ENCODE measurements around the gene POLG2.
A peak's percentile ranks its signal among the peaks of the same experiment; 100 is the strongest.
"Not testable (repeated sequence)": the region's sequence is repeated elsewhere in the genome, so short reads cannot be mapped to it uniquely, and the experiment has no call there.

POLG2 gene

GRCh38 chr17:64505340-64506200 lies 8.7 kb upstream of the POLG2 start:
- peak; percentile 89 for DNase-seq (ENCODE audit: low spot score)

- DNase-seq (ENCODE audit: low spot score): no peak
Measured at GRCh38 chr17:64504769-64505339, 8.0 kb upstream of the POLG2 start.

- no peak for DNase-seq (ENCODE audit: low spot score)
Measured at GRCh38 chr17:64503821-64504768, 7.2 kb upstream of the POLG2 start.

- DNase-seq (ENCODE audit: low spot score): no peak
Measured at GRCh38 chr17:64503341-64503740, 6.5 kb upstream of the POLG2 start.

GRCh38 chr17:64502809-64503208 lies 6.0 kb upstream of the POLG2 start:
- no peak for DNase-seq (ENCODE audit: low spot score)

- DNase-seq (ENCODE audit: low spot score): no peak
Measured at GRCh38 chr17:64502021-64502420, 5.2 kb upstream of the POLG2 start.

- no peak for DNase-seq (ENCODE audit: low spot score)
Measured at GRCh38 chr17:64500862-64501765, 4.3 kb upstream of the POLG2 start.

GRCh38 chr17:64500487-64500859 lies 3.6 kb upstream of the POLG2 start:
- DNase-seq (ENCODE audit: low spot score): no peak

GRCh38 chr17:64499805-64500486 lies 3.1 kb upstream of the POLG2 start:
- DNase-seq (ENCODE audit: low spot score): no peak

GRCh38 chr17:64498308-64499203 lies 1.7 kb upstream of the POLG2 start:
- no peak for DNase-seq (ENCODE audit: low spot score)

GRCh38 chr17:64497565-64498035 lies 746 bp upstream of the POLG2 start:
- DNase-seq (ENCODE audit: low spot score): no peak

- no peak for DNase-seq (ENCODE audit: low spot score)
Measured at GRCh38 chr17:64496348-64496785, 487 bp downstream of the POLG2 start.

GRCh38 chr17:64495300-64495699 lies 1.6 kb downstream of the POLG2 start:
- not testable (repeated sequence) for DNase-seq (ENCODE audit: low spot score)

GRCh38 chr17:64494121-64494520 lies 2.7 kb downstream of the POLG2 start:
- DNase-seq (ENCODE audit: low spot score): no peak

- DNase-seq (ENCODE audit: low spot score): peak; percentile 65
Measured at GRCh38 chr17:64492481-64493109, 4.3 kb downstream of the POLG2 start.

GRCh38 chr17:64491994-64492393 lies 4.9 kb downstream of the POLG2 start:
- no peak for DNase-seq (ENCODE audit: low spot score)

- peak; percentile 51 for DNase-seq (ENCODE audit: low spot score)
Measured at GRCh38 chr17:64491034-64491860, 5.6 kb downstream of the POLG2 start.

GRCh38 chr17:64488301-64488700 lies 8.6 kb downstream of the POLG2 start:
- DNase-seq (ENCODE audit: low spot score): no peak

Measured in hematopoietic multipotent progenitor cell treated with erythropoietin and hydrocortisone succinate and interleukin-3 and kit ligand, for 15 days (in vitro differentiated cells).